ENCODE results near the gene SEMA6B. TPM values are rescaled to one million over a fixed set of nuclear protein-coding genes. Genes with fewer than 3 reads are reported as not detected.

The SEMA6B gene
- total and polyA plus RNA-seq, 12 donors: 3.4 to 27.9 (median 9.4) TPM

DNA sequence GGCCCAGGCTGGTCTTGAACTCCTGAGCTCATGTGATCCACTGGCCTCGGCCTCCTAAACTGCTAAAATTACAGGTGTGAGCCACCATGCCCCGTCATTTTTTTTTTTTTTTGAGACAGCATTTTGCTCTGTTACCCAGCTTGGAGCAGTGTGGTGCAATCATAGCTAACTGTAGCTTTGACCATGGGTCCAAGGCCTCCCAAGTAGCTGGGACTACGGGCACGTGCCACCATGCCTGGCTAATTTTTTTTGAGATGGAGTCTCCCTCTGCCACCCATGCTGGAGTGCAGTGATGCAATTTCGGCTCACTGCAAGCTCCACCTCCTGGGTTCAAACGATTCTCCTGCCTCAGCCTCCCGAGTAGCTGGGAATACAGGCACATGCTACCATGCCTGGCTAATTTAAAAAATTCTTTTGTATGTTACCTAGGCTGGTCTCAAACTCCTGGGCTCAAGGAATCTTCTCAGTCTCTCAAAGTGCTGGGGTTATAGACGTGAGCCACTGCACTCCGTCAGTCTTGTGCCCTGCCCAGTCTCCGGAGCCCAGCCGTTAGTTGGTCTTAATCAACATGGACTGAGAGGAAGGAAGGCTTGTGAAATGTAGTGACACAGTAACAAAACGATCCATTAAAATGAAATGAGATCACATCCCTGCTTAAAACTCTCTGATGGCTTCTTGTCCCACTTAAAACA is 18.2 kb downstream of the SEMA6B start:
- peaks cover 0 to 12% (median 0%) of the 10 kb centered on the region in 11 donors for H3K9me3 ChIP-seq
- TF ChIP-seq, protein P1, sequence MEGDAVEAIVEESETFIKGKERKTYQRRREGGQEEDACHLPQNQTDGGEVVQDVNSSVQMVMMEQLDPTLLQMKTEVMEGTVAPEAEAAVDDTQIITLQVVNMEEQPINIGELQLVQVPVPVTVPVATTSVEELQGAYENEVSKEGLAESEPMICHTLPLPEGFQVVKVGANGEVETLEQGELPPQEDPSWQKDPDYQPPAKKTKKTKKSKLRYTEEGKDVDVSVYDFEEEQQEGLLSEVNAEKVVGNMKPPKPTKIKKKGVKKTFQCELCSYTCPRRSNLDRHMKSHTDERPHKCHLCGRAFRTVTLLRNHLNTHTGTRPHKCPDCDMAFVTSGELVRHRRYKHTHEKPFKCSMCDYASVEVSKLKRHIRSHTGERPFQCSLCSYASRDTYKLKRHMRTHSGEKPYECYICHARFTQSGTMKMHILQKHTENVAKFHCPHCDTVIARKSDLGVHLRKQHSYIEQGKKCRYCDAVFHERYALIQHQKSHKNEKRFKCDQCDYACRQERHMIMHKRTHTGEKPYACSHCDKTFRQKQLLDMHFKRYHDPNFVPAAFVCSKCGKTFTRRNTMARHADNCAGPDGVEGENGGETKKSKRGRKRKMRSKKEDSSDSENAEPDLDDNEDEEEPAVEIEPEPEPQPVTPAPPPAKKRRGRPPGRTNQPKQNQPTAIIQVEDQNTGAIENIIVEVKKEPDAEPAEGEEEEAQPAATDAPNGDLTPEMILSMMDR (IDR thresholded peaks at IDR 0.05): no peak
- intact Hi-C loops (cut with DNase I): no loop called here
- WGBS, 2 donors: 78 to 79% methylated on average over 12 of the region's 12 CpGs
- peak overlapping the region in 1 of 10 donors; percentile 88 for H3K27ac ChIP-seq
- DNase-seq (no peak), ATAC-seq (no peak)
- H3K4me3 ChIP-seq: peak overlapping the region in 1 of 10 donors; percentile 2
- peaks cover 0 to 48% (median 3%) of the 10 kb centered on the region in 9 donors for H3K4me1 ChIP-seq
- peaks cover 0 to 8% (median 0%) of the 10 kb centered on the region in 9 donors for H3K36me3 ChIP-seq
- peaks cover 0 to 5% (median 0%) of the 10 kb centered on the region in 7 donors for H3K27me3 ChIP-seq

DNA sequence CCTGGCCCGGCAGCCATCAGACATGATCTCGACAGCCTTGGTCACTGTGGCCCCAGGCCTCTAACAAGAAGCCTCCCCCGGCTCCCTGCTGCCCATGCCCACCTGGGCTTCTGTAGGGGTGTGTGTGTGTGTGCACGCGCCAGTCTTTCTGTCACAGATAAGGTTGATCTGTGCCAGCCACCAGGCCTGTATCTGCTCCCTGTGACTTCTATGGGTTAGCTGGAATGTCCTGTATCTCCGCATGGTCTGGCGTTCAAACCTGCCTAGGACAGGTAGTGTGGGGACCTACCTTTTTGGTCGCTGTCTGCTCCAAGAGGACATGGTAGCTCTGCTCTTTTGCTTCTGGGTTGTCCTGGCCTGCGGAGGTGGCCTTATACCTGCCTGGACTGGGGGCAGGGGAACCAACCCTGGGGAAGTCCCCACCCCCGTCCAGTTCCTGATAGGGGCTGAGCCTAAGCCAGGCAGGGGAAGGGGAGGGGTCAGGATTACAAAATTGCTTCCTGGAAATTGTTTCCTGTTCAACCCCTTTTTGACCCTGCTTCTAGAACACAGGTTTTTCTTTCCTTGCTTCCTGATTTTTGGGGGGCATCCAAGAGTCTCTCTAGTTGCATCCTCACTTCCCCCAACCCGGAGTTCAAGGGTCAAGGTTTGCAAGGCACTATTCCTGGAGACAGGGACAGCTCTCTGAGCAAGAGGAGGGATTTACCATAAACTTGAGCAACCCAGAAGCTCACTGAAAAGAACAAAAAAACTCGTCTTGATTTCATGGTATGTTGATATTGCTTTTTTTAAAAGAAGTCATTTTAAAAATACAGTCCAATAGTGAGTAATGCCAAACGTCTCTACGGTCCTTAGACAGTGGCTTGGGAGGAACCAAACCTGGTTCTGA is 19.5 kb downstream of the SEMA6B start, which contains the start of gene LRG1:
Gene LRG1, minus strand, starts transcription at position 344 of the 889 bp plus-strand sequence. Its CDS starts 23 bp downstream, at position 321.
- H3K27ac ChIP-seq: peak within 1 kb of the TSS in 3 of 10 donors; percentile 9 to 88 (median 25)
- TF ChIP-seq, protein P1 (IDR thresholded peaks at IDR 0.05): no peak
- DNase-seq (peak in 1 of 2 donors; percentile 44), ATAC-seq (peak in 6 of 8 donors; percentile 27 to 53 (median 46))
- peak within 1 kb of the TSS in 1 of 10 donors; percentile 37 for H3K4me3 ChIP-seq
- H3K36me3 ChIP-seq: no peaks in the 10 kb centered on the region
- peaks cover 0 to 5% (median 0%) of the 10 kb centered on the region in 7 donors for H3K27me3 ChIP-seq
- 44 to 47% methylated on average over 14 of the region's 14 CpGs for WGBS, 2 donors
- intact Hi-C loops (cut with DNase I): no loop called here
- peaks cover 0 to 61% (median 14%) of the 10 kb centered on the region in 9 donors for H3K4me1 ChIP-seq
- H3K9me3 ChIP-seq: peaks cover 0 to 12% (median 0%) of the 10 kb centered on the region in 11 donors

DNA sequence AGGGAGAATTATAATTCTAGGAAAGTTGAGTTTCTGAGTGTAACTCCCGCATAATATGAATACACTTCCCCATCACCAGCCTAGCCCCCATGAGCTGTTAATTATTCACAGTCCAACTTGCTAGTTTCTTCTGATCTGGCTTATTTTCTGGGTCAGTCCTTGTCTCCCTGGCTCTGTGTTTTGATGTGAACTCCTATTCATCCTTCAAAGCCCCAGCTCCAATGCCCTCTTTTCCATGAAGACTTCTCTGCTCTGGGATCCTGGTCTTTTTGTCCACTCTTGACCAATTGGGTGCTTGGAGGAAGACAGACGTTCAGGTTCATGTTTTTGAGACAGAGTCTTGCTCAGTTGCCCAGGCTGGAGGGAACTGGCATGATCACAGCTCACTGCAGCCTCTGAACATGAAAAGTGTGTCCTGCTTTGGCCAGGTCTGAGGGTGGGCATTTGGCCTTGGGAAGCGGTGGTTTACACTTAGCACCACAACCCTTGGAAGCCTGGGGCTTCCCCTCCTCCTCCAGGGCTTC is 20.3 kb downstream of the SEMA6B start:
- intact Hi-C loops (cut with DNase I): no loop called here
- peaks cover 0 to 9% (median 0%) of the 10 kb centered on the region in 7 donors for H3K27me3 ChIP-seq
- H3K4me1 ChIP-seq: peaks cover 0 to 67% (median 14%) of the 10 kb centered on the region in 9 donors
- peaks cover 0 to 12% (median 0%) of the 10 kb centered on the region in 11 donors for H3K9me3 ChIP-seq
- TF ChIP-seq, protein P1 (IDR thresholded peaks at IDR 0.05): no peak
- no peaks in the 10 kb centered on the region for H3K36me3 ChIP-seq
- ATAC-seq: no peak
- peak overlapping the region in 2 of 10 donors; percentile 9 to 88 for H3K27ac ChIP-seq
- WGBS, 2 donors: 85 to 89% methylated on average over 3 of the region's 3 CpGs
- H3K4me3 ChIP-seq: peak overlapping the region in 1 of 10 donors; percentile 37
- DNase-seq: no peak

DNA sequence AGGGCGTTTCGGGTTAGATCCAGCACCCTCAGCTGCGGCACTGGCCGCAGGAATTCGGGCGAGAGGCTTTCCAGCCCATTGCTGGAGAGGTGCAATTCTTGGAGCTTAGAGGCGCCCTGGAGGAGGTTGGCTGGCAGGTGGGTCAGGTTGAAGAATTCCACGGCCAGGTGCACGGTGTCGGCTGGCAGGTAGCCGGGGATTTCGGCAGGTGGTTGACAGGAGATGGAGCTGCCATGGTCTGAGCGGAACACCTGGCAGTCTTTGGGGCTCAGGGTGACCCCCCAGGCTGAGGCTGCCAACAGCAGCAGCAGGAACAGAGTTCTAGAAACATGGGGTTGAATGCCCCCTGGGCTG is 20.9 kb downstream of the SEMA6B start:
- H3K4me1 ChIP-seq: peaks cover 0 to 67% (median 14%) of the 10 kb centered on the region in 9 donors
- no peaks in the 10 kb centered on the region for H3K36me3 ChIP-seq
- peaks cover 0 to 12% (median 0%) of the 10 kb centered on the region in 11 donors for H3K9me3 ChIP-seq
- peaks cover 0 to 9% (median 0%) of the 10 kb centered on the region in 7 donors for H3K27me3 ChIP-seq
- no peak for DNase-seq
- peak overlapping the region in 1 of 10 donors; percentile 88 for H3K27ac ChIP-seq
- peak overlapping the region in 1 of 10 donors; percentile 37 for H3K4me3 ChIP-seq
- no peak for ATAC-seq
- 93 to 94% methylated on average over 13 of the region's 13 CpGs for WGBS, 2 donors
- intact Hi-C loops (cut with DNase I): no loop called here
- TF ChIP-seq, protein P1 (IDR thresholded peaks at IDR 0.05): no peak

All from heart right ventricle (tissue), 16 donors.